Panc1 (cell line): Measurements from ENCODE around the gene VIM. TPM values are rescaled to one million over a fixed set of nuclear protein-coding genes. Genes with fewer than 3 reads are reported as not detected.

Experiments used
- ATAC-seq: fragments of 200-7000 bp; cut with Tn5 transposase; 2 replicates; pipeline ENCODE4 v1.9.1; 2020; ENCODE audit warnings: mild to moderate bottlenecking, moderate library complexity
- BruUV-seq: library from RNA; stranded (reverse); fragments of 400-500 nt; replicated peaks from 2 replicates; lab custom pipeline; 2021; lab: Mats Ljungman, UMichigan
- CTCF ChIA-PET: fragments of 300-600 bp; sonication (Branson Sonifier 250); formaldehyde crosslinking; loops from one replicate; lab custom pipeline; 2022; ENCODE audit warnings: antibody characterized with exemption; lab: Charles Lee
- POLR2A ChIA-PET: fragments of 300-600 bp; sonication (Branson Sonifier 250); formaldehyde crosslinking; loops from one replicate; lab custom pipeline; 2022; ENCODE audit warnings: antibody characterized with exemption; lab: Charles Lee
- DNase-seq: peaks from one replicate; pipeline ENCODE4 v3.0.0-alpha.2; 2010; ENCODE audit warnings: low read depth, low spot score
- H3K27ac ChIP-seq: 2 replicates; pipeline ENCODE4 v1.5.1; 2011; ENCODE audit warnings: mild to moderate bottlenecking, low read length, inconsistent platforms
- H3K27me3 ChIP-seq: fragments of 200-500 bp; sonication (Bioruptor generic); 2 replicates; pipeline ENCODE4 v1.6.0; 2014; ENCODE audit warnings: low read length, inconsistent platforms; ENCODE audit not compliant: control insufficient read depth, insufficient read depth
- H3K36me3 ChIP-seq: fragments of 200-500 bp; sonication (Bioruptor generic); 2 replicates; pipeline ENCODE4 v1.5.1; 2014; ENCODE audit warnings: inconsistent platforms, mild to moderate bottlenecking, low read length, moderate library complexity; ENCODE audit not compliant: control insufficient read depth, insufficient read depth
- H3K4me1 ChIP-seq: 2 replicates; pipeline ENCODE4 v1.5.1; 2011; ENCODE audit warnings: inconsistent platforms, mild to moderate bottlenecking, low read length, moderate library complexity; ENCODE audit not compliant: control insufficient read depth, insufficient read depth
- H3K4me3 ChIP-seq, 2 experiments: 2 replicates each; pipeline ENCODE4 v1.5.1; 2011 to 2012; ENCODE audit warnings: low read depth in 2 of 2, low read length in 2 of 2, mild to moderate bottlenecking in 2 of 2, inconsistent platforms in 1 of 2, moderate library complexity in 1 of 2
- H3K9me3 ChIP-seq: fragments of 200-500 bp; sonication (Bioruptor generic); 2 replicates; pipeline ENCODE4 v1.5.1; 2014; ENCODE audit warnings: low read depth, mild to moderate bottlenecking, inconsistent platforms, low read length, moderate library complexity; ENCODE audit not compliant: control insufficient read depth, insufficient read depth
- CTCF ChIP-seq: fragments of 450-650 bp; IDR thresholded peaks from 2 replicates; pipeline ENCODE4 v1.5.1; 2017; ENCODE audit warnings: mild to moderate bottlenecking
- POLR2AphosphoS5 ChIP-seq: IDR thresholded peaks from 2 replicates; pipeline ENCODE4 v1.6.1; 2012; ENCODE audit warnings: mild to moderate bottlenecking, low read depth, low read length, moderate library complexity
- REST ChIP-seq, 2 experiments: IDR thresholded peaks; 2 replicates each; pipeline ENCODE4 v1.6.1; 2011 to 2012; ENCODE audit warnings: low read depth in 2 of 2, control low read depth in 1 of 2, low read length in 1 of 2, mild to moderate bottlenecking in 1 of 2, moderate library complexity in 1 of 2; ENCODE audit not compliant: insufficient read depth in 1 of 2
- SIN3A ChIP-seq: IDR thresholded peaks from 2 replicates; pipeline ENCODE4 v1.6.1; 2012; ENCODE audit warnings: low read depth, mild to moderate bottlenecking, low read length, moderate library complexity, borderline replicate concordance; ENCODE audit not compliant: insufficient read depth
- TCF7L2 ChIP-seq: IDR thresholded peaks from 2 replicates; pipeline ENCODE4 v1.6.1; 2011; ENCODE audit warnings: mild to moderate bottlenecking, low read depth, low read length, inconsistent platforms
- in situ Hi-C: cut with HindIII; loops from 2 replicates; pipeline ENCODE4 v1.10.0; 2016; ENCODE audit warnings: low sequenced_read_pairs, low pct_unique_long_range_greater_than_20kb
- intact Hi-C: fragments of 100-400 bp; cut with micrococcal nuclease; formaldehyde crosslinking; loops from one replicate; pipeline ENCODE4 v1.10.0; 2022; ENCODE audit not compliant: unreplicated experiment
- total RNA-seq: library from RNA; stranded (reverse); gene quantifications from one replicate; pipeline ENCODE4 v1.2.1, GENCODE V29; 2021; ENCODE audit not compliant: unreplicated experiment

The VIM gene
- total RNA-seq, 1 experiment from 2014 or later, result 3,436 TPM

GRCh38 chr10:17220652-17221100 is 7.4 kb upstream of the VIM start:
- ChIA-PET POLR2A (interaction anchor here (0.6 kb wide), 1 partner anchor 253 kb away, joined by 3 read pairs; no protein-coding TSS in a partner anchor), CTCF (no interaction called here)
- peak overlapping the region; percentile 87 for H3K27ac ChIP-seq
- intact Hi-C loops, result loop anchor here (10.0 kb wide), 1 partner anchor 156 kb away; no protein-coding TSS in a partner anchor
- in situ Hi-C loops, result no loop called here
- no TSS peak for BruUV-seq
- H3K4me3 ChIP-seq, result no peak overlapping the region
- H3K9me3 ChIP-seq, result no peaks in the 10 kb centered on the region; the same call in 1 of the 2 replicates
- DNase-seq (no peak), ATAC-seq (no peak)
- no peak for TF ChIP-seq POLR2AphosphoS5
- TF ChIP-seq REST (IDR thresholded peaks at IDR 0.05; ENCODE audit: insufficient read depth in 1 of 2, low read depth in 2 of 2, low read length in 1 of 2), result no peak
- TF ChIP-seq CTCF, result no peak
- TF ChIP-seq SIN3A, result no peak
- no peak for TF ChIP-seq TCF7L2
- no peaks in the 10 kb centered on the region for H3K27me3 ChIP-seq
- peaks cover 29% of the 10 kb centered on the region for H3K4me1 ChIP-seq
- H3K36me3 ChIP-seq, result no peaks in the 10 kb centered on the region

- DNase-seq (no peak), ATAC-seq (no peak)
- Histone ChIP-seq H3K27me3 (no peaks in the 10 kb centered on the region), H3K4me3 (no peak overlapping the region), H3K36me3 (no peaks in the 10 kb centered on the region), H3K9me3 (no peaks in the 10 kb centered on the region; the same call in 1 of the 2 replicates), H3K4me1 (peaks cover 31% of the 10 kb centered on the region), H3K27ac (peak overlapping the region; percentile 87)
- CTCF ChIA-PET, result no interaction called here
- in situ Hi-C loops, result no loop called here
- TF ChIP-seq POLR2AphosphoS5 (no peak), TCF7L2 (no peak), SIN3A (no peak), CTCF (no peak), REST (IDR thresholded peaks at IDR 0.05; ENCODE audit: insufficient read depth in 1 of 2, low read depth in 2 of 2, low read length in 1 of 2) (no peak)
- POLR2A ChIA-PET, result interaction anchor here (1.0 kb wide), 1 partner anchor 10 kb away, joined by 4 read pairs; no protein-coding TSS in a partner anchor
- BruUV-seq, result no TSS peak
- intact Hi-C loops, result loop anchor here (10.0 kb wide), 1 partner anchor 158 kb away; no protein-coding TSS in a partner anchor
Measured at GRCh38 chr10:17222329-17222728, 5.7 kb upstream of the VIM start.
